Endodermal cell (in vitro differentiated cells): ENCODE data around the gene POU2F3. TPM values are rescaled to one million over a fixed set of nuclear protein-coding genes. Genes with fewer than 3 reads are reported as not detected.

Source experiments
- DNase-seq: peaks from one replicate; pipeline ENCODE4 v3.0.0-alpha.2; 2017
- H3K27ac ChIP-seq: 2 replicates; pipeline ENCODE4 v1.5.1; 2013; ENCODE audit warnings: mild to moderate bottlenecking, low read depth, low read length, moderate library complexity
- H3K27me3 ChIP-seq: 2 replicates; pipeline ENCODE4 v1.6.1; 2013; ENCODE audit warnings: mild to moderate bottlenecking, low read length, moderate library complexity; ENCODE audit not compliant: insufficient read depth, control insufficient read depth, poor library complexity, severe bottlenecking
- H3K36me3 ChIP-seq: 2 replicates; pipeline ENCODE4 v1.7.0; 2013; ENCODE audit warnings: mild to moderate bottlenecking, low read length, moderate library complexity; ENCODE audit not compliant: control insufficient read depth, insufficient read depth
- H3K4me1 ChIP-seq: one replicate; pipeline ENCODE4 v1.7.0; 2013; ENCODE audit warnings: low read length; ENCODE audit not compliant: control insufficient read depth, insufficient read depth
- H3K4me3 ChIP-seq: 2 replicates; pipeline ENCODE4 v1.5.1; 2013; ENCODE audit warnings: mild to moderate bottlenecking, low read length, moderate library complexity
- H3K9ac ChIP-seq: 2 replicates; pipeline ENCODE4 v1.6.1; 2013; ENCODE audit warnings: mild to moderate bottlenecking, low read length, moderate library complexity; ENCODE audit not compliant: poor library complexity, severe bottlenecking; ENCODE audit errors: extremely low read depth
- H3K9me3 ChIP-seq: 2 replicates; pipeline ENCODE4 v1.6.1; 2013; ENCODE audit warnings: mild to moderate bottlenecking, low read length, moderate library complexity; ENCODE audit not compliant: control insufficient read depth
- H3K27ac Mint-ChIP-seq: 2 replicates; pipeline ENCODE4 v1.8.0; 2020; ENCODE audit warnings: mixed read lengths
- H3K27me3 Mint-ChIP-seq: 2 replicates; pipeline ENCODE4 v1.8.0; 2021; ENCODE audit warnings: mild to moderate bottlenecking, mixed read lengths; ENCODE audit not compliant: insufficient read depth
- H3K36me3 Mint-ChIP-seq: 2 replicates; pipeline ENCODE4 v1.8.0; 2020; ENCODE audit warnings: low read depth, mixed read lengths
- H3K4me1 Mint-ChIP-seq: 2 replicates; pipeline ENCODE4 v1.8.0; 2020; ENCODE audit warnings: mixed read lengths
- H3K4me3 Mint-ChIP-seq: 2 replicates; pipeline ENCODE4 v1.8.0; 2020; ENCODE audit warnings: mild to moderate bottlenecking, moderate library complexity, mixed read lengths
- H3K9me3 Mint-ChIP-seq: 2 replicates; pipeline ENCODE4 v1.8.0; 2020; ENCODE audit warnings: mild to moderate bottlenecking, mixed read lengths
- WGBS, 2 experiments: methylation state at CpG; one replicate each; pipeline versions ENCODE4 v1.1.5 to v1.1.7; 2013; ENCODE audit warnings: missing lambda C conversion rate in 2 of 2, mixed read lengths in 1 of 2; ENCODE audit not compliant: insufficient coverage in 1 of 2, insufficient read length in 1 of 2; 5-methylcytosine and 5-hydroxymethylcytosine counted together
- total RNA-seq, 2 donors: library from RNA; stranded (reverse); fragmentation: NEBNext Ultra II Directional in 1 of 2; extraction: Animal tissue kit (Norgen Biotek cat#: 25700) in 1 of 2; gene quantifications; 2 replicates in 1 of 2; 3 replicates in 1 of 2; pipeline ENCODE4 v1.2.1, GENCODE V29; 2021
- TF ChIP-seq, protein P1 (sequence below): fragments of 200-600 bp; sonication (generic); conservative IDR thresholded peaks from 2 replicates; pipeline ENCODE4 v1.5.0; 2021; ENCODE audit warnings: antibody characterized with exemption, mild to moderate bottlenecking

POU2F3 gene
- total RNA-seq, 2 donors from 2014 or later = 0.46 TPM; not detected in 1

DNA sequence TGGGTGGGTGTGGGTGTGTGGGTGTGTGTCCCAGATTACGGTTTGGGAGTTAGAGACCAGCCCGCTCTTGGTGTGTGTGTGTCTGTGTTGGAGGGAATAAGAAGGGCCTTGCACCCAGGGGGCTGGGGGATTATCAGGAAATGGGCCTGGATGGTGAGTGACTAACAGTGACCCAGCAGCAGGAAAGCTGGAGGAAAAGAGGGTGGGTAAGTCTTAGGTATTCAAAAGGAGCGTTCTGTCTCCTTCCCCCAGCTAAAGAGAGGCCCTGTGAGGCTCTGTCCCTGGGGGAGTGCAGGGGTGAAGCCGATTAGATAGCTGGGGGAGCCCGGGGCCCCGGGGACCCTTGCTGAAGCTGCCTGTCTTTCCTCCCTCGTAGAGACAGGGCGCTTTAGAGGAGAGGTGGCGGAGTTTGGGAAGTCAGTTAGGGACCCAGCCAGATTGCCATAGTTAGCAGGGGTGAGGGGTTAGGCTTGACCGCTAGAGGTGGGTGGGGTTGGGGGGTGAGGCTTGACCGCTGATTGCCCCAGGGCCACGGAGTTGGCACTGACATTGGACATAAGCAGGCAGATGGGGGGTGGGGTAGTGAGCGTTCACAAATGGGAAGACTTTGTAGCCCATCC is 27.6 kb upstream of the POU2F3 start:
- 34 to 37% methylated on average over 2 to 12 of the region's 13 CpGs for WGBS, 2 experiments
- Histone ChIP-seq H3K9me3 (no peaks in the 10 kb centered on the region), H3K36me3 (no peaks in the 10 kb centered on the region), H3K27me3 (peaks cover 88% of the 10 kb centered on the region), H3K9ac (no peak overlapping the region), H3K27ac (no peak overlapping the region), H3K4me1 (no peaks in the 10 kb centered on the region), H3K4me3 (no peak overlapping the region)
- Mint-ChIP-seq H3K4me3 (peak overlapping the region; percentile 67), H3K9me3 (no peaks in the 10 kb centered on the region), H3K27ac (no peak overlapping the region), H3K27me3 (peaks cover 93% of the 10 kb centered on the region), H3K4me1 (peaks cover 24% of the 10 kb centered on the region), H3K36me3 (no peaks in the 10 kb centered on the region)
- DNase-seq = no peak
- TF ChIP-seq, protein P1, sequence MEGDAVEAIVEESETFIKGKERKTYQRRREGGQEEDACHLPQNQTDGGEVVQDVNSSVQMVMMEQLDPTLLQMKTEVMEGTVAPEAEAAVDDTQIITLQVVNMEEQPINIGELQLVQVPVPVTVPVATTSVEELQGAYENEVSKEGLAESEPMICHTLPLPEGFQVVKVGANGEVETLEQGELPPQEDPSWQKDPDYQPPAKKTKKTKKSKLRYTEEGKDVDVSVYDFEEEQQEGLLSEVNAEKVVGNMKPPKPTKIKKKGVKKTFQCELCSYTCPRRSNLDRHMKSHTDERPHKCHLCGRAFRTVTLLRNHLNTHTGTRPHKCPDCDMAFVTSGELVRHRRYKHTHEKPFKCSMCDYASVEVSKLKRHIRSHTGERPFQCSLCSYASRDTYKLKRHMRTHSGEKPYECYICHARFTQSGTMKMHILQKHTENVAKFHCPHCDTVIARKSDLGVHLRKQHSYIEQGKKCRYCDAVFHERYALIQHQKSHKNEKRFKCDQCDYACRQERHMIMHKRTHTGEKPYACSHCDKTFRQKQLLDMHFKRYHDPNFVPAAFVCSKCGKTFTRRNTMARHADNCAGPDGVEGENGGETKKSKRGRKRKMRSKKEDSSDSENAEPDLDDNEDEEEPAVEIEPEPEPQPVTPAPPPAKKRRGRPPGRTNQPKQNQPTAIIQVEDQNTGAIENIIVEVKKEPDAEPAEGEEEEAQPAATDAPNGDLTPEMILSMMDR = no peak

DNA sequence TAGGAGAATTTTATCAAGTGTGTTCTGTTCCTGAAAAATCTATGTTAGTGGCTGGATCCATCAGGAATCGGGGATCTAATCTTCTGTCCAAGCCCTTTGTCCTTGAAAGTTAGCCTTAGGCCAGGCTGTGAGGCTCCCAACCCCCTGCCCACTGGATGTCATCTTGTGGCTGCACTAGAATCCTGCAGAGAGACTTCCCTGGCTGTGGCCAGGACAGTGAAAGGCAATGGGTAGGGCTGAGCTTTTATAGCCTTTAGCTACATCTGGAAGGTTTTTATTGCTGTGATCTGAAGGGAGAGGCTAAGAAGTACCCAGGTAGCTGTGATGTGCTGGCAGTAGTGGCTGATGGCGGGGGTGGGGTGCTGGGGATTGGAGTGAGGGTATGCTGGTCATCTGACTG is 27.0 kb upstream of the POU2F3 start:
- H3K9ac ChIP-seq = no peak overlapping the region
- 60 to 66% methylated on average over 2 of the region's 2 CpGs for WGBS, 2 experiments
- Mint-ChIP-seq H3K9me3 (no peaks in the 10 kb centered on the region), H3K4me1 (peaks cover 24% of the 10 kb centered on the region), H3K27me3 (peaks cover 93% of the 10 kb centered on the region), H3K27ac (no peak overlapping the region), H3K36me3 (no peaks in the 10 kb centered on the region), H3K4me3 (peak overlapping the region; percentile 67)
- TF ChIP-seq, protein P1 = no peak
- H3K36me3 ChIP-seq = no peaks in the 10 kb centered on the region
- no peak for DNase-seq
- no peaks in the 10 kb centered on the region for H3K4me1 ChIP-seq
- no peaks in the 10 kb centered on the region for H3K9me3 ChIP-seq
- H3K27ac ChIP-seq = no peak overlapping the region
- H3K27me3 ChIP-seq = peaks cover 86% of the 10 kb centered on the region
- no peak overlapping the region for H3K4me3 ChIP-seq

DNA sequence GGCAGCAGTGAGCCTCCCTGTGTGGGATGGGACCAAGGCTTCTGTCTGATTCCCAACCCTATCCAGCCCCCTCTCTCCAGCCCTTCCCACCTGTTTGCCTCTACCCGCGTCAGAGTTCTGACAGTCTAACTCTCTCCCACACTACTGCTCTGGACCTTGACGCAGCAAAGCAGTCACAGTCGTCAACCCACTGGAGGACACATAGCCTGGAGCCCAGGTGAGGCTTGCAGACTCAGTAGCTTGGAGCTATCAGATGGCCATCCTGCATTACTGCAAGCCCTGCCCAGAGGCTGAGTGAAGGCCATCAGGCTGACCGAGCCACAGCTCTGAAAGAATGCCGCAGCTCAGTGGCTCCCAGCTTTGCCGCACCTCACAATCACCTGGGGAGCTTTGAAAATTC is 25.4 kb upstream of the POU2F3 start:
- Histone ChIP-seq H3K4me3 (no peak overlapping the region), H3K9ac (no peak overlapping the region), H3K36me3 (no peaks in the 10 kb centered on the region), H3K9me3 (no peaks in the 10 kb centered on the region), H3K4me1 (no peaks in the 10 kb centered on the region), H3K27ac (no peak overlapping the region), H3K27me3 (peaks cover 75% of the 10 kb centered on the region)
- Mint-ChIP-seq H3K4me3 (no peak overlapping the region), H3K27ac (no peak overlapping the region), H3K4me1 (peaks cover 28% of the 10 kb centered on the region), H3K27me3 (peaks cover 92% of the 10 kb centered on the region), H3K36me3 (no peaks in the 10 kb centered on the region), H3K9me3 (no peaks in the 10 kb centered on the region)
- DNase-seq = no peak
- WGBS, 2 experiments = 93 to 97% methylated on average over 5 to 7 of the region's 7 CpGs
- TF ChIP-seq, protein P1 = no peak
